Stomach (tissue), 4 donors: ENCODE data around the gene PNLDC1.

Experiments
- CTCF ChIP-seq, 7 experiments: fragments of 450-650 bp in 4 of 7; fragments of 200-600 bp in 3 of 7; sonication (generic) in 3 of 7; IDR thresholded peaks; one replicate each; pipeline ENCODE4 v1.5.1; 2016 to 2019; ENCODE audit warnings: antibody characterized with exemption in 7 of 7, control low read depth in 2 of 7, mild to moderate bottlenecking in 1 of 7
- EP300 ChIP-seq: sonication (generic); formaldehyde crosslinking; IDR thresholded peaks from one replicate; pipeline ENCODE4 v1.6.1; 2017; ENCODE audit warnings: antibody characterized with exemption

- TF ChIP-seq EP300 (no peak), CTCF (IDR thresholded peaks at IDR 0.05) (no peak)
Measured at GRCh38 chr6:159761873-159762680, 38.0 kb upstream of the PNLDC1 start, which contains the start of gene ACAT2.
